ENCODE data around the gene PABPC1L.
A peak's percentile ranks its signal among the peaks of the same experiment; 100 is the strongest.

PABPC1L gene

DNA sequence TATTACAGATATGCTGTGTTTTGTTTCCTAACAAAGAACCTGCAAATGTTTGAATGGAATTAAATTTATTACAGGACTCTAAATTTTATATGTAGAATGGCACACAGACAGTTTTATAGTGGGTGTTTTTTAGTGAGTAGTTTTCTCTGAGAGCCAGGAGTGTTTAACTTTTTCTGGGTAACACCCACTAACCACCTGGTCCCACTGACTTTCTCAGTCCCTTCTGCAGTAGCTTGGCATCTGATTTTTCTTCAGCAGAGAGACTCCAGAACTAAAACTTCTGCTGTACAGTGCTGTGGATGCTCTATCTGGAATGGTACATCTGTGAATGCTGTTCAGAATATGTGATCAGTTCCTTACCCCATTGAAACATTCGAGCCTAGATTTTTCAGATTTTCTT lies 18.0 kb upstream of the PABPC1L start:
- Histone ChIP-seq H3K9ac (ENCODE audit: insufficient read length) (no peak overlapping the region), H3K36me3 (ENCODE audit: insufficient read depth, low read length) (peaks cover 41% of the 10 kb centered on the region), H3K4me3 (no peak overlapping the region), H3K9me3 (ENCODE audit: low read depth, low read length) (no peaks in the 10 kb centered on the region), H3K27ac (no peak overlapping the region)
- TF ChIP-seq FOXP2 (optimal IDR thresholded peaks at IDR 0.05; ENCODE audit: control extremely low read depth, extremely low read length, insufficient read depth) (no peak), POLR2AphosphoS5 (IDR thresholded peaks at IDR 0.05; ENCODE audit: borderline replicate concordance, low read depth, low read length) (no peak), EZH2 (IDR thresholded peaks at IDR 0.05) (no peak)
- DNase-seq (ENCODE audit: low read depth, low spot score): no peak

DNA sequence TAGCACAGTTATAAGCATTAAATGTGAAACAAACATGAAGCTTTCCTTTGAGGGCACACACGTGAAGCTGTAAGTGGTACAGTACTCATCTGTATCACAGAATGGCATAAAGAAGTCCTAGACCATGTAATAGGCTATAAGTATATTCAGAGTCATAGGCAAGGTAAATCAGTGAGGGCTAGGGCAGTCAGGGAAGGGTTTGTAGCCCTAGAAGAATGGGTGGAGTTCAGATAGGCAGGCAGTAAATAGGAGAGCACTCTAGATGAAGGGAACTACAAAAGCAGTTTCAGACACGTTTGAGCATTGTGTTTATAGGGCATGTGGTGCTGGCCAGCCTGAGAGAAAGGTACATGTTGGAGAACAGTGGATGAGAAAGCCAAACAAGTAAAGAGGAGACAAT lies 14.9 kb upstream of the PABPC1L start:
- no peak for DNase-seq (ENCODE audit: low read depth, low spot score)
- peaks cover 14% of the 10 kb centered on the region for H3K36me3 ChIP-seq (ENCODE audit: insufficient read depth, low read length)
- H3K9me3 ChIP-seq (ENCODE audit: low read depth, low read length): no peaks in the 10 kb centered on the region
- H3K27ac ChIP-seq: no peak overlapping the region
- H3K9ac ChIP-seq (ENCODE audit: insufficient read length): no peak overlapping the region
- TF ChIP-seq POLR2AphosphoS5 (IDR thresholded peaks at IDR 0.05; ENCODE audit: borderline replicate concordance, low read depth, low read length) (no peak), FOXP2 (optimal IDR thresholded peaks at IDR 0.05; ENCODE audit: control extremely low read depth, extremely low read length, insufficient read depth) (no peak), EZH2 (IDR thresholded peaks at IDR 0.05) (no peak)
- no peak overlapping the region for H3K4me3 ChIP-seq

DNA sequence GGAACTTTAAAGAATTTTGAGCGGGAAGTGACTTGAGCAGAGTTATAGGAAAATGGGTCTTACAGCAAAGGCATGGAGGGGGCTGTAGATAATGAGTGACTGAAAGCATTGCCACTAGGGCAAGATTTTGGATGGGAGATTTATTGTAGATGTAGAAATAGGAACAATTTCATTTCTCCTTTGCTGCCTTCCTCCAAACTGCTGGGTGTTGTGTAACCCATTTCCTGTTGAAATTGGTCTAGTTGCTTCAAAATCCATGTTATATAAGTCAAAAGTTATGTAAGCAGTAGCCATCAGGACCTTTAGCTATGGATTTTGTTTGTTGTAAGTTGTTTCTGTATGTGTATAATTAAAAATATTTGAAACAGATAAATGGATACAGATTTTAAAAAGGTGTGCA lies 13.3 kb upstream of the PABPC1L start:
- Histone ChIP-seq H3K4me3 (no peak overlapping the region), H3K9ac (ENCODE audit: insufficient read length) (no peak overlapping the region), H3K9me3 (ENCODE audit: low read depth, low read length) (no peaks in the 10 kb centered on the region), H3K36me3 (ENCODE audit: insufficient read depth, low read length) (peaks cover 20% of the 10 kb centered on the region), H3K27ac (no peak overlapping the region)
- TF ChIP-seq POLR2AphosphoS5 (IDR thresholded peaks at IDR 0.05; ENCODE audit: borderline replicate concordance, low read depth, low read length) (no peak), FOXP2 (optimal IDR thresholded peaks at IDR 0.05; ENCODE audit: control extremely low read depth, extremely low read length, insufficient read depth) (no peak), EZH2 (IDR thresholded peaks at IDR 0.05) (no peak)
- DNase-seq (ENCODE audit: low read depth, low spot score): no peak

DNA sequence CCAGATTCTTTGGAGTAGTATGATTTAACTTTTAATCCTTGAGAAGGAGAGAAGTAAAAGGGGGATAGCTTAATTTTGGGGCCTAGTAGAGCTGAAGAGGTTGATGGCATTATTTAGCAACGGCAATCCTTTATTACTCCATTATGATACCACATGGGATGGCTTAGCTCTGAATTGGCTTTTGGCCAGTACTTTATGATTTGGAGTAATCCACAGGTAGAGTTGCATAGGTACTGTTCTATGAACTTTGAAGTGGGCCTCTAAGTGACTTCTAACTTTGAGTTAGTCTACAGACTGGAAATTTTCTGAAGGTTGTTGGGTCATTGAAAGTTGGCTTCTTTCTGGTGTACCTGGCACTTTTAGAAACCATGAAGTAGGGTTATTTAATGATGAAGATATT lies 12.7 kb upstream of the PABPC1L start:
- TF ChIP-seq POLR2AphosphoS5 (IDR thresholded peaks at IDR 0.05; ENCODE audit: borderline replicate concordance, low read depth, low read length) (no peak), EZH2 (IDR thresholded peaks at IDR 0.05) (no peak), FOXP2 (optimal IDR thresholded peaks at IDR 0.05; ENCODE audit: control extremely low read depth, extremely low read length, insufficient read depth) (no peak)
- H3K9ac ChIP-seq (ENCODE audit: insufficient read length): no peak overlapping the region
- H3K4me3 ChIP-seq: no peak overlapping the region
- no peak for DNase-seq (ENCODE audit: low read depth, low spot score)
- H3K9me3 ChIP-seq (ENCODE audit: low read depth, low read length): no peaks in the 10 kb centered on the region
- peaks cover 20% of the 10 kb centered on the region for H3K36me3 ChIP-seq (ENCODE audit: insufficient read depth, low read length)
- H3K27ac ChIP-seq: no peak overlapping the region

DNA sequence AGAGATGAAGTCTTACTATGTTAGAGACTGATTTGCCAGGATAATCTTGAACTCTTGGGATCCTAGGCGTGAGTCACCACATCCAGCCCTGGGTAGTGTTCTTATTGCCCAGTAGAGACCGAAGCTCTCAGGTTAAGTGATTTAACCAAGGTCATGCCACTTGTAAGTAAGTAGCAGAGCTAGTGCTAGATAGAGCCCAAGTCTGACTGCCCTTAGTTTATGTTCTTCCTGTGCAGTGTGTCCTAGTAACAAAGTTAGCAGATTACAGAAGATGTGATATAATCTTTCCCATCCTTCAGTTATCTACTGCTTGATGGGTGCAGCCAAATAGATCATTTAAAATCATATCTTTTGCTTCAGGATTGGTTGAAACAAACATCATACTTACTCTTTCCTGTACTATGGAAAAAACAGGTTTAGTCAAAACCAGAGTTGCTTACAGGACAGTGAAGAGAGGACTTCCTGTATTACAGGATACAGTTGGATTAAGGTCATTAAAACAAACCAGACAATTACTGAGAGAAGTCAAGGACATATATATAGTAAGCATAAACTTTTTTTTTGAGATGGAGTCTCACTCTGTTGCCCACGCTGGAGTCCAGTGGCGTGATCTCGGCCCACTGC lies 9.5 kb upstream of the PABPC1L start:
- no peak overlapping the region for H3K9ac ChIP-seq (ENCODE audit: insufficient read length)
- no peak for DNase-seq (ENCODE audit: low read depth, low spot score)
- no peaks in the 10 kb centered on the region for H3K9me3 ChIP-seq (ENCODE audit: low read depth, low read length)
- H3K4me3 ChIP-seq: no peak overlapping the region
- TF ChIP-seq EZH2 (IDR thresholded peaks at IDR 0.05) (no peak), FOXP2 (optimal IDR thresholded peaks at IDR 0.05; ENCODE audit: control extremely low read depth, extremely low read length, insufficient read depth) (no peak), POLR2AphosphoS5 (IDR thresholded peaks at IDR 0.05; ENCODE audit: borderline replicate concordance, low read depth, low read length) (no peak)
- peaks cover 51% of the 10 kb centered on the region for H3K36me3 ChIP-seq (ENCODE audit: insufficient read depth, low read length)
- H3K27ac ChIP-seq: no peak overlapping the region

DNA sequence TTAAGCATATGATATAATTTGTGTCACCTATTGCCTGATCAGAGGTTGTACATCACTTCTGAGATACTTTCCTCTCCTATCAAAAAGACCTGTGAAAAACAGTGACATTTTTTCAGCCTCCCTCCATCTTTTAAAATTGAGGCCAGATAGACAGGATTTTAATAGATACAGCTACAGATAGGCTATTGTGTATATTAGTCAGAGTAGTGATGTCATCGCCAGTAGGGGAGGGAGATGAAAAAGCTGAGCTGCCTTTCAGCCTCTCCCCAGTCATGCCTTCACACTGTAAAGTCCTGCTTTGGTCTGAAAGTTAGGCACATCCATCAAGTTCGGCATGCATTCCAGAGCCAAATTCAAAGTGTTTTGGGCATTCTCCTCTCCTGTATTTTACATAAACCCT lies 7.9 kb upstream of the PABPC1L start:
- H3K9me3 ChIP-seq (ENCODE audit: low read depth, low read length): no peaks in the 10 kb centered on the region

DNA sequence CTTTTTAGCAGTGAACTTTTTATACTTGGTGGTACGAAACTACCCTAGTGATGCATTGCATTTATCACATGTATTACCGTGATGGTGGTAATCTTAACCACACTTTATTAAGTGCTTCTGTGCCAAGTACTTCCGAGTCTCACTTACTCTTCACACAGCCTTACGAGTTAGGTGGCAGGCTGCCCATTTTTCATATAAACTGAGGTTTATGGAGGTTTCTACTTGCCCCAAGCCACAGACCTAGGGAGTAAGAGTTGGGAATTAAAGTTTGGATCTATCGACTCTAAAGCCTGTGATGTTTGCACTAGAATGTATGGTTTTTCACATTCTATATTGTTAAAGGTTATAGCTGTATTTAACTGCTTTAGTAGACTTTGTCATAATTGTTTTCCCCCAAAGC lies 5.5 kb upstream of the PABPC1L start:
- TF ChIP-seq POLR2AphosphoS5 (IDR thresholded peaks at IDR 0.05; ENCODE audit: borderline replicate concordance, low read depth, low read length): no peak
- TF ChIP-seq FOXP2 (optimal IDR thresholded peaks at IDR 0.05; ENCODE audit: control extremely low read depth, extremely low read length, insufficient read depth): no peak
- no peak for TF ChIP-seq EZH2 (IDR thresholded peaks at IDR 0.05)
- Histone ChIP-seq H3K27ac (no peak overlapping the region), H3K36me3 (ENCODE audit: insufficient read depth, low read length) (peaks cover 69% of the 10 kb centered on the region), H3K9me3 (ENCODE audit: low read depth, low read length) (no peaks in the 10 kb centered on the region), H3K9ac (ENCODE audit: insufficient read length) (no peak overlapping the region), H3K4me3 (no peak overlapping the region)
- no peak for DNase-seq (ENCODE audit: low read depth, low spot score)

More for the DNA sequence above, 7.9 kb upstream of the PABPC1L start:
- Histone ChIP-seq H3K9ac (ENCODE audit: insufficient read length) (no peak overlapping the region), H3K4me3 (no peak overlapping the region), H3K27ac (no peak overlapping the region), H3K36me3 (ENCODE audit: insufficient read depth, low read length) (peaks cover 65% of the 10 kb centered on the region)
- DNase-seq (ENCODE audit: low read depth, low spot score): no peak
- TF ChIP-seq EZH2 (IDR thresholded peaks at IDR 0.05) (no peak), FOXP2 (optimal IDR thresholded peaks at IDR 0.05; ENCODE audit: control extremely low read depth, extremely low read length, insufficient read depth) (no peak), POLR2AphosphoS5 (IDR thresholded peaks at IDR 0.05; ENCODE audit: borderline replicate concordance, low read depth, low read length) (no peak)

DNA sequence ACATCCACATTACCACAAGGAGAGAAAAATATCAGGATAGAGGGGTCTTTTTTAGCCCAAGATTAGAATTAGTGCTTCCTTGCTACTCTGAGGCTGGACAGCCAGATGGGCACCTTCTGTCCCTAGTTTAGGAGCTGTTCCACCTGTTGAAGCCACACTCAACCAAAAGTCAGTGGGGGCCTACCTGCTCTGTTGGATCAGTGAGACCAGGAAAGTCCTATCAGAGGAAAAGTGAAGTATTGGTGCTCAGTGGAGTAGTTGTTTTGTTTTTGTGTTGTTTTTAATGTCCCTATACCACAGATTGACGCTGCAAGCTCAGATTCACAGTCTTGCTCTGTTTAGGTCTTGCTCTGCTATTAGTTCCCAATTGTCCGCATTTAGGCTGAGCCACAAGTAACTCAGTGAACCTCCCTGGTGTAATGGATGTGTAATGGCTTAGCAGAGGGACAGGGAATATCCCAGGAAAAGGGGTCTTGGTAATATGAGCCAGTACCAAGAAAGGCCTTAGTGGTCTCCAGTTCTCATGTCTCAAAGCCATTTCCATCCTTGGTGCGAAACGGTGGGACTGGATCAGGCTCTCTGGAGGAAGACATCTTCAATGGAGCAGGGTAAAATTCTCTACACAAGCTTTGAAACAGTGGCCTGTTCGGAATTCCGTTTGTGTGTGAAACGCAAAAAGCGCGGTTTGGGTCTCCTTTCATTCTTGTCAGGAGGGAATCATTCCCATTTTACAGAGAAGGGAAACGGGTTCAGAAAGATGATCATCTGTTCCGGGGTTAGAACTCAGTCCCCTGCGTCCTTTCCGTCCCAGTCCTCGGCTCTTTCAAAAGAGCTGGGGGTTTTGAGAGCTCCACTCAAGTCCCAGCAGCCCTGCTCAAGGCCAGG lies 631 bp upstream of the PABPC1L start:
- DNase-seq (ENCODE audit: low read depth, low spot score): no peak
- Histone ChIP-seq H3K4me3 (peak overlapping the region; percentile 89), H3K36me3 (ENCODE audit: insufficient read depth, low read length) (peaks cover 34% of the 10 kb centered on the region), H3K27ac (peak overlapping the region; percentile 26; the same call in 1 of the 2 replicates), H3K9me3 (ENCODE audit: low read depth, low read length) (no peaks in the 10 kb centered on the region), H3K9ac (ENCODE audit: insufficient read length) (no peak overlapping the region)
- no peak for TF ChIP-seq EZH2 (IDR thresholded peaks at IDR 0.05)
- TF ChIP-seq FOXP2 (optimal IDR thresholded peaks at IDR 0.05; ENCODE audit: control extremely low read depth, extremely low read length, insufficient read depth): no peak
- TF ChIP-seq POLR2AphosphoS5 (IDR thresholded peaks at IDR 0.05; ENCODE audit: borderline replicate concordance, low read depth, low read length): no peak; the same call in 1 of the 2 replicates

Measured in SK-N-MC (cell line).